ENCODE measurements around the gene TBC1D8. TPM values are rescaled to one million over a fixed set of nuclear protein-coding genes. Genes with fewer than 3 reads are reported as not detected.
A peak's percentile ranks its signal among the peaks of the same experiment; 100 is the strongest.

The TBC1D8 gene
- total and polyA plus RNA-seq, 9 of the 15 experiments (the other 6 are each of a cell fraction or from before 2014, with no cell fraction given), result 0.36 to 1.3 (median 0.82) TPM

DNA sequence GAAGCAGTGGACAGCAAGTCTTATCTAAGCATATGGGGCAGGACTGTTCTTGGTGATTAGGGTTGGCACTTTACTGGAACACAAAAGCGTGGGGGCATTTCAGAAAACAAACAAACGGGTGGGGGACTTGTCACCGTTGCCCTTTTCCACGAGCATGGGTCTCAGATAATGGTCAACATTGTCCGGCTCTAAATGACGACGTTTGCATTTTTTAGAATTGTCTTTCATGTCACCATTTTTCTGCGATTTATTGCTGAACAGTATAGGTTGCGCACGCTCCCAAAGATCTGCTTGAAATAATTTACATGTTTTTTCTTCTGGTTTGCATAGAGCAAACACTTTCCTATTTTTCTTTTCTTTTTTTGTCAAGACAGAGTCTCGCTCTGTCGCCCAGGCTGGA lies 46.6 kb upstream of the TBC1D8 start:
- no peak for TF ChIP-seq HDGF (IDR thresholded peaks at IDR 0.05)
- TF ChIP-seq ZNF316 (IDR thresholded peaks at IDR 0.05), result peak; percentile 80
- TF ChIP-seq MAFG (tag; conservative IDR thresholded peaks at IDR 0.05), result 0 out of 2 replicates have a peak, but pooled peaks have one; percentile 22
- TF ChIP-seq ZNF184 (CRISPR knock-in tag; IDR thresholded peaks at IDR 0.05), result no peak
- no peak for TF ChIP-seq TCFL5 (CRISPR knock-in tag; conservative IDR thresholded peaks at IDR 0.05)
- TF ChIP-seq C11orf30 (IDR thresholded peaks at IDR 0.05; ENCODE audit: low read depth), result peak; percentile 53; the same call in 1 of the 2 replicates
- TF ChIP-seq ZNF3 (CRISPR knock-in tag; IDR thresholded peaks at IDR 0.05), result no peak
- no peak for TF ChIP-seq SREBF2 (CRISPR knock-in tag; IDR thresholded peaks at IDR 0.05)
- TF ChIP-seq MAFK (IDR thresholded peaks at IDR 0.05; ENCODE audit: low read length), result peak; percentile 85
- peak; percentile 78 for TF ChIP-seq MAFF (IDR thresholded peaks at IDR 0.05; ENCODE audit: low read length)
- TF ChIP-seq ZNF57 (CRISPR knock-in tag; IDR thresholded peaks at IDR 0.05), result no peak
- no peak for TF ChIP-seq ZNF766 (CRISPR knock-in tag; conservative IDR thresholded peaks at IDR 0.05)
- TF ChIP-seq TCF3 (CRISPR knock-in tag; IDR thresholded peaks at IDR 0.05), result 0 out of 2 replicates have a peak, but pooled peaks have one; percentile 7
- no peak for TF ChIP-seq HNRNPK (IDR thresholded peaks at IDR 0.05; ENCODE audit: low read depth, low read length, poor library complexity, severe bottlenecking)
- no peaks in the 10 kb centered on the region for H3K9me1 ChIP-seq (ENCODE audit: control insufficient read depth, insufficient read depth, low read length)
- peak overlapping the region; percentile 20; the same call in 1 of the 2 replicates for H2AFZ ChIP-seq (ENCODE audit: low read depth, low read length)
- H4K20me1 ChIP-seq (replicated peaks; ENCODE audit: control insufficient read depth, insufficient read depth, low read length), result no peaks in the 10 kb centered on the region
- intact Hi-C loops (cut with micrococcal nuclease), result no loop called here
- ChIA-PET CTCF (ENCODE audit: low intra/inter-chr PET ratio) (no interaction called here), POLR2A (no interaction called here)
- 51% methylated on average over 10 of the region's 12 CpGs for WGBS (ENCODE audit: insufficient coverage, low coverage, missing lambda C conversion rate)
- no peaks in the 10 kb centered on the region for H3K36me3 ChIP-seq (ENCODE audit: control insufficient read depth, insufficient read depth, low read length)
- H3K79me2 ChIP-seq (ENCODE audit: control insufficient read depth, insufficient read depth, low read length), result no peaks in the 10 kb centered on the region
- no peak for ATAC-seq
- H3K9ac ChIP-seq (ENCODE audit: insufficient read depth in 1 of 2, low read depth in 2 of 2, low read length in 2 of 2), result no peak overlapping the region
- no peaks in the 10 kb centered on the region for H3K27me3 ChIP-seq (ENCODE audit: control insufficient read depth in 2 of 2, insufficient read depth in 2 of 2, low read length in 2 of 2)
- no peak overlapping the region for H3K4me2 ChIP-seq (ENCODE audit: insufficient read depth, low read length)
- H3K27ac ChIP-seq (ENCODE audit: extremely low read depth, low read depth, low read length), result no peak overlapping the region
- no peaks in the 10 kb centered on the region; the same call in 1 of the 2 replicates for H3K9me3 ChIP-seq (replicated peaks; ENCODE audit: control insufficient read depth, insufficient read depth, low read depth, low read length)
- FAIRE-seq, result no peak
- in situ Hi-C loops (cut with MboI), result no loop called here
- peaks cover 3 to 7% of the 10 kb centered on the region in 2 experiments; a peak in 3 of 5 replicates for H3K4me1 ChIP-seq (replicated peaks in 1 of 2; ENCODE audit: control insufficient read depth in 2 of 2, insufficient read depth in 2 of 2, low read length in 2 of 2)
- no peak overlapping the region for H3K4me3 ChIP-seq
- no TSS peak for BruUV-seq (replicated peaks)
- no peak for DNase-seq (ENCODE audit: extremely low read depth in 1 of 4, low spot score in 3 of 4)

Measured in K562 (cell line).